Measurements from ENCODE around the gene EIF2A. TPM values are rescaled to one million over a fixed set of nuclear protein-coding genes. Genes with fewer than 3 reads are reported as not detected.

EIF2A gene
- total and polyA plus RNA-seq, 9 of the 15 experiments (the other 6 are each of a cell fraction or from before 2014, with no cell fraction given), result 106 to 192 (median 168) TPM

DNA sequence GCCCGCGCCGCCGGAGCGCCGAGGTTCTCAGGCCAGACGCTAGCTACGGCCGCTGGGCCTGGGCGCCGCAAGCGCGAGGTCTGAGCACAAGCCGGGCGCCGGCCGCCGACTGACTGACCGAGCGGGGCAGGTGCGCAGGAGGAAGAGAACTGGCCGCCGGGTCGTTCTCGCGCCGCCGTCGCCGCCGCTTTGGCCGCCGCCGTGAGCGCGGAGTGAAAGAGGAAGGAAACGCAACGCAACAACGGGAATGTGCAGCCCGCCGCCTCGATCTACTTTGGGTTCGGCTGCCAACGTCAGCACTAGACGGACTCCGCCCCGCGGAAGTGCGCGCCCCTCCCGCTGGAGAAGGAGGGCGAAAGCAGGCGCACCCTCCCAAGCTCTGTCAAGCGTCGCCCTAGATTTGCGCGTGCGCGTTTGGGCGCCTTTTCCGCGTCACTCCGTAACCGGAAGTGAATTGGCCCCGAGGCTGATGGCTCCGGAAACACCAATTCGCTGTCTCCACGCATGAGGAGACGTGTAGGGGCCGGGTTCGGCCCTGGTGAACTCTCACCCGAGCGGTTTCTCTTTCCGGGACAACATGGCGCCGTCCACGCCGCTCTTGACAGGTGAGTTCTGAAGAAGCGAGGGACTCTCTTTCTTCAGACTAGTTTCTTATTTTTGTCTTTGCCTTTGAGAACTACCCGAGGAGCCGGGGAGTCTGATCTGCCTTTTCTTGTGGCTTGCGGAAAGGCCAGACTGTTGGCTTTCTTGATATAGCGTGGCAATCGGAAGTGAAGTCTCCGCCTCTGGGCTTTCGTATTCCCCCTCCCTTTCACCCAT, at the start of gene EIF2A, which contains the start of gene SERP1 (continued):
- TF ChIP-seq, protein P1, sequence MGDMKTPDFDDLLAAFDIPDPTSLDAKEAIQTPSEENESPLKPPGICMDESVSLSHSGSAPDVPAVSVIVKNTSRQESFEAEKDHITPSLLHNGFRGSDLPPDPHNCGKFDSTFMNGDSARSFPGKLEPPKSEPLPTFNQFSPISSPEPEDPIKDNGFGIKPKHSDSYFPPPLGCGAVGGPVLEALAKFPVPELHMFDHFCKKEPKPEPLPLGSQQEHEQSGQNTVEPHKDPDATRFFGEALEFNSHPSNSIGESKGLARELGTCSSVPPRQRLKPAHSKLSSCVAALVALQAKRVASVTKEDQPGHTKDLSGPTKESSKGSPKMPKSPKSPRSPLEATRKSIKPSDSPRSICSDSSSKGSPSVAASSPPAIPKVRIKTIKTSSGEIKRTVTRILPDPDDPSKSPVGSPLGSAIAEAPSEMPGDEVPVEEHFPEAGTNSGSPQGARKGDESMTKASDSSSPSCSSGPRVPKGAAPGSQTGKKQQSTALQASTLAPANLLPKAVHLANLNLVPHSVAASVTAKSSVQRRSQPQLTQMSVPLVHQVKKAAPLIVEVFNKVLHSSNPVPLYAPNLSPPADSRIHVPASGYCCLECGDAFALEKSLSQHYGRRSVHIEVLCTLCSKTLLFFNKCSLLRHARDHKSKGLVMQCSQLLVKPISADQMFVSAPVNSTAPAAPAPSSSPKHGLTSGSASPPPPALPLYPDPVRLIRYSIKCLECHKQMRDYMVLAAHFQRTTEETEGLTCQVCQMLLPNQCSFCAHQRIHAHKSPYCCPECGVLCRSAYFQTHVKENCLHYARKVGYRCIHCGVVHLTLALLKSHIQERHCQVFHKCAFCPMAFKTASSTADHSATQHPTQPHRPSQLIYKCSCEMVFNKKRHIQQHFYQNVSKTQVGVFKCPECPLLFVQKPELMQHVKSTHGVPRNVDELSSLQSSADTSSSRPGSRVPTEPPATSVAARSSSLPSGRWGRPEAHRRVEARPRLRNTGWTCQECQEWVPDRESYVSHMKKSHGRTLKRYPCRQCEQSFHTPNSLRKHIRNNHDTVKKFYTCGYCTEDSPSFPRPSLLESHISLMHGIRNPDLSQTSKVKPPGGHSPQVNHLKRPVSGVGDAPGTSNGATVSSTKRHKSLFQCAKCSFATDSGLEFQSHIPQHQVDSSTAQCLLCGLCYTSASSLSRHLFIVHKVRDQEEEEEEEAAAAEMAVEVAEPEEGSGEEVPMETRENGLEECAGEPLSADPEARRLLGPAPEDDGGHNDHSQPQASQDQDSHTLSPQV (IDR thresholded peaks at IDR 0.05), result no peak
- TF ChIP-seq MTA1 (IDR thresholded peaks at IDR 0.05; ENCODE audit: borderline replicate concordance) (peak; percentile 99), NBN (IDR thresholded peaks at IDR 0.05; ENCODE audit: low read depth) (no peak; the same call in 1 of the 2 replicates), YY1 (IDR thresholded peaks at IDR 0.05; ENCODE audit: borderline replicate concordance in 1 of 3, control insufficient read depth in 1 of 3, extremely low read depth in 1 of 3, insufficient read depth in 3 of 3, insufficient read length in 1 of 3, insufficient replicate concordance in 2 of 3, low read depth in 1 of 3, low read length in 2 of 3) (peak; percentile 88 to 99 (median 95)), SMARCB1 (IDR thresholded peaks at IDR 0.05; ENCODE audit: insufficient read length, low read depth) (no peak), MAFG (tag; conservative IDR thresholded peaks at IDR 0.05) (no peak), CBX3 (IDR thresholded peaks at IDR 0.05; ENCODE audit: borderline replicate concordance in 1 of 2, low read length in 2 of 2) (peak in 1 of 2 experiments; percentile 34; a peak in 1 of 3 replicates)
- TF ChIP-seq, protein P2, sequence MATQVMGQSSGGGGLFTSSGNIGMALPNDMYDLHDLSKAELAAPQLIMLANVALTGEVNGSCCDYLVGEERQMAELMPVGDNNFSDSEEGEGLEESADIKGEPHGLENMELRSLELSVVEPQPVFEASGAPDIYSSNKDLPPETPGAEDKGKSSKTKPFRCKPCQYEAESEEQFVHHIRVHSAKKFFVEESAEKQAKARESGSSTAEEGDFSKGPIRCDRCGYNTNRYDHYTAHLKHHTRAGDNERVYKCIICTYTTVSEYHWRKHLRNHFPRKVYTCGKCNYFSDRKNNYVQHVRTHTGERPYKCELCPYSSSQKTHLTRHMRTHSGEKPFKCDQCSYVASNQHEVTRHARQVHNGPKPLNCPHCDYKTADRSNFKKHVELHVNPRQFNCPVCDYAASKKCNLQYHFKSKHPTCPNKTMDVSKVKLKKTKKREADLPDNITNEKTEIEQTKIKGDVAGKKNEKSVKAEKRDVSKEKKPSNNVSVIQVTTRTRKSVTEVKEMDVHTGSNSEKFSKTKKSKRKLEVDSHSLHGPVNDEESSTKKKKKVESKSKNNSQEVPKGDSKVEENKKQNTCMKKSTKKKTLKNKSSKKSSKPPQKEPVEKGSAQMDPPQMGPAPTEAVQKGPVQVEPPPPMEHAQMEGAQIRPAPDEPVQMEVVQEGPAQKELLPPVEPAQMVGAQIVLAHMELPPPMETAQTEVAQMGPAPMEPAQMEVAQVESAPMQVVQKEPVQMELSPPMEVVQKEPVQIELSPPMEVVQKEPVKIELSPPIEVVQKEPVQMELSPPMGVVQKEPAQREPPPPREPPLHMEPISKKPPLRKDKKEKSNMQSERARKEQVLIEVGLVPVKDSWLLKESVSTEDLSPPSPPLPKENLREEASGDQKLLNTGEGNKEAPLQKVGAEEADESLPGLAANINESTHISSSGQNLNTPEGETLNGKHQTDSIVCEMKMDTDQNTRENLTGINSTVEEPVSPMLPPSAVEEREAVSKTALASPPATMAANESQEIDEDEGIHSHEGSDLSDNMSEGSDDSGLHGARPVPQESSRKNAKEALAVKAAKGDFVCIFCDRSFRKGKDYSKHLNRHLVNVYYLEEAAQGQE (IDR thresholded peaks at IDR 0.05; ENCODE audit: borderline replicate concordance), result no peak
- TF ChIP-seq, protein P2 (CRISPR knock-in tag; IDR thresholded peaks at IDR 0.05; ENCODE audit: low read depth), result peak; percentile 46
- TF ChIP-seq, protein P3, sequence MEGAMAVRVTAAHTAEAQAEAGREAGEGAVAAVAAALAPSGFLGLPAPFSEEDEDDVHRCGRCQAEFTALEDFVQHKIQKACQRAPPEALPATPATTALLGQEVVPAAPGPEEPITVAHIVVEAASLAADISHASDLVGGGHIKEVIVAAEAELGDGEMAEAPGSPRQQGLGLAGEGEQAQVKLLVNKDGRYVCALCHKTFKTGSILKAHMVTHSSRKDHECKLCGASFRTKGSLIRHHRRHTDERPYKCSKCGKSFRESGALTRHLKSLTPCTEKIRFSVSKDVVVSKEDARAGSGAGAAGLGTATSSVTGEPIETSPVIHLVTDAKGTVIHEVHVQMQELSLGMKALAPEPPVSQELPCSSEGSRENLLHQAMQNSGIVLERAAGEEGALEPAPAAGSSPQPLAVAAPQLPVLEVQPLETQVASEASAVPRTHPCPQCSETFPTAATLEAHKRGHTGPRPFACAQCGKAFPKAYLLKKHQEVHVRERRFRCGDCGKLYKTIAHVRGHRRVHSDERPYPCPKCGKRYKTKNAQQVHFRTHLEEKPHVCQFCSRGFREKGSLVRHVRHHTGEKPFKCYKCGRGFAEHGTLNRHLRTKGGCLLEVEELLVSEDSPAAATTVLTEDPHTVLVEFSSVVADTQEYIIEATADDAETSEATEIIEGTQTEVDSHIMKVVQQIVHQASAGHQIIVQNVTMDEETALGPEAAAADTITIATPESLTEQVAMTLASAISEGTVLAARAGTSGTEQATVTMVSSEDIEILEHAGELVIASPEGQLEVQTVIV (CRISPR knock-in tag; IDR thresholded peaks at IDR 0.05; ENCODE audit: borderline replicate concordance), result no peak
